GM18519 (cell line): ENCODE data around the gene DGKQ.
"Not testable (repeated sequence)": the region's sequence is repeated elsewhere in the genome, so short reads cannot be mapped to it uniquely, and the experiment has no call there.

Experiments used
- ATAC-seq: cut with Tn5 transposase; IDR thresholded peaks from one replicate; pipeline ENCODE4 v1.9.1; 2021; ENCODE audit warnings: mild to moderate bottlenecking, moderate library complexity; ENCODE audit not compliant: unreplicated experiment, low FRiP score

Gene DGKQ

DNA sequence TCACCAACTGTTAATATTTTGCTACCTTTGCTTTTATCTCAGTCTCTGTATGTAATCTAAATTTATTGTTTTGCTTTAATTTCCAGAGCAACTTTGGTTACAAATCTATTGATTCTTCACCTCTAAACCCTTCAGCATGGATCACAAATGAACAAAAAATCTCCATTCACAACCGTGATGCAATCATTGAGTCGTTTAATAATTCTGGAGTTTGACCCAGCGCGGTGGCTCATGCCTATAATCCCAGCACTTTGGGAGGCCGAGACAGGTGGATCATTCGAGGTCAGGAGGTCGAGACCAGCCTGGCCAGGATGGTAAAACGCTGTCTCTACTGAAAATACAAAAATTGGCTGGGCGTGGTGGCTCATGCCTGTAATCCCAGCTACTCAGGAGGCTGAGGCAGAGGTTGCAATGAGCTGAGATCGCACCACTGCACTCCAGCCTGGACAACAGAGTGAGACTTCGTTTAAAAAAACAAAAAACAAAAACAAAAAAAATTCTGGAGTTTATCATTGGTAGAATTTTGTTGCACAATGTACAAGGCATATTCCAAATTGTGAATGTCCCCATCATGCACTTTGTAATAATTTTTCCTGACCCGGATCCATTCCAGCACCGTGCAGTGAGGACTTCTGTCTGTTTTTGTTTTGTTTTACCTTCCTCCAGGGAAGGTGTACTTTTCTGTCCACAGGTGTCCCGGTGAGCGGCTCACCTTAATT, 11.1 kb upstream of the DGKQ start:
- ATAC-seq, result no peak

DNA sequence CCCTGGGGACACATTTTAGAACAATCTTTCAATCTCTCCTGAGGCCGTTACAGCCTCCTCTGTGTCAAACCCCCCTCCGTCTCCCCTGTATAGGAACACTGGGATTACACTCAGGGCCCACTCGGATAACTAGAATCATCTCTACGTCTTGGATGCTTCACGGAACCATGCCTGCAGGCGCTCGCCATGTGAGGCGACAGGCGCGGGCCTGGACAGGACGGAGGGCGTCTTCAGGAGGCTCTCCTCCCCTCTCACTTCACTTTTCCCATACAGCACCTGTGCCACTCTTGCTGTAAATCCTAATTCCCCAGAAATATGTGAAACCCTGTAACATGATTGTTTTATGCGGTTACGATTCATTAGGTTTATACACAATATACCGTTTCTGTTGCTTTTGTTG, 9.4 kb upstream of the DGKQ start:
- no peak for ATAC-seq

DNA sequence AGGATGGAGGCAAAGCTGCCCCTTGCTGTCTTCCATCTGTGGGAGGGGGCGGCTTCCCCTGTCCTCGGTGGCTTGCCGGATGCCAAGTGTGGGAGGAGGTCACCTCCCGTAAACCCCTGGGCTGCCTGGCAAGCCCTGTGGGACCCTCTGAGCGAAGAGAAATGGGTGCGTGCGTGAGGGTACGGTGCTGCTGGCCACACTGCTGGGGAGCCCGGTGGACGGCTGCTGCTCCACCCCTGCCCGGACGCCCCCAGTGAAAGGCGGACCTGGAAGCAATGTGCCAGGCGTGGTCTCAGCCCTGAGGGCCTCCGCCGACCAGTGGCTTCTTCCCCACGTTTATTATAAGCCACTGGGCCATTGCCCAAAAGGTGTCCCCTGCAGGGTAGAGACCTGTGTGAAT, 8.9 kb upstream of the DGKQ start:
- no peak for ATAC-seq

DNA sequence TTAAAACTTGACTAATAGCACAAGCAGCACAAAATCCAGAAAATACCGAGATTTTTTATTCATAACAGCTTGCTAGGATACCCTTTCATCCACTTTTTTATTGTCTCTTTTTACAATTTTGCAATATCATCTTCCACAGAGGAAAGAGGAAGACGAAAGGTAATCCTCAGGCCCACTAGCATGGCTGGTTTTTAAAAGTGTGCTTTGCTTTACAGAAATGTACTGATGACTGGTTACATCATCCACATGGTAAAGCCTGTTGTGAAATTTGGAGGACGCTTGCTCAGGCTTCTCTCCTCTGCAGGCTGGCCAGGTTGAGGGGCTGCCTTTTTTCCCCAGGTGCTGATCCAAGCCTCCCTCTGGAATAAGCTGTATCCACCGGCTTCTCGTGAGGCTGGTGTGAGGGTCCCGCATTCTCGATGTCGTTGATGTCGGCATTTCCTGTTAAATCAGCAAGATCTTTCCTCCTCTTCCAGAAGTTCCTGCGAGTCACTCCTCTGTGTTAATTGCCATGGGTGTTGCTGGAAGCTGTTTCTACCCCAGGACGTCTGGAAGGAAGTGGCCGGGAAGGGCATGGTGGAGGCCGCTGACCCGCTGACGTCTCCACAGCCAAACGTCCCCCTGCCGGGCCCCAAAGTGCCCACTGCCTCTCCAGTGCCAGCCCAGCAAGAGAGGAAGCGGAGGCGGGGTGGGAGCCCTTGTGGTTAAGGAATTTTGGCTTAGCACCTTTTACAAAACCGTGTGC, 5.8 kb upstream of the DGKQ start:
- no peak for ATAC-seq

DNA sequence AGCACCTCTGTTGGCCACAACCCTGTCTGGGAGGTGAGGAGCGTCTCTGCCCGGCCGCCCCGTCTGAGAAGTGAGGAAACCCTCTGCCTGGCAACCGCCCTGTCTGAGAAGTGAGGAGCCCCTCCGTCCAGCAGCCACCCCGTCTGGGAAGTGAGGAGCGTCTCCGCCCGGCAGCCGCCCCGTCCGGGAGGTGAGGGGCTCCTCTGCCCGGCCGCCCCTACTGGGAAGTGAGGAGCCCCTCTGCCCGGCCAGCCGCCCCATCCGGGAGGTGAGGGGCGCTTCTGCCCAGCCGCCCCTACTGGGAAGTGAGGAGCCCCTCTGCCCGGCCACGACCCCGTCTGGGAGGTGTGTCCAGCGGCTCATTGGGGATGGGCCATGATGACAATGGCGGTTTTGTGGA, 2.6 kb upstream of the DGKQ start:
- ATAC-seq, result not testable (repeated sequence)

DNA sequence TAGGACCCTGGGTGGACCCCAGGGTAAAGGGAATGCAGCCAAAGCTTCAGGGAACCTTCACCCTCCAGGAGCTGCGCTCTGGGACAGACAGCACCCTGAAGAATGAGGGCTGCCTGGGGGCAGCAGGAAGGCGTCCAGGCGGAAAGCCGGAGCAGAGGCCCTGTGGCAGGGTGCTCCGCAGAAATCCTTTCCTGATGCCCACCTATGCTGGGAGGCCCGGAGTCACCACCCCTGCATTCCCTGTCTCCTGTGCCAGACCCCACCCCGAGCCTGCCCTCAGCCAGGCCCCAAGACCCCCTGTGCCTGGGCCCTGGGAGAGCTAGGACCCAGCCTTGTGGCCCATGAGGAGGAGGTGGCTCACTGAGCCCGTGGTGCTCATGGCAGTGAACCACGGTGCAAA, 1.3 kb upstream of the DGKQ start:
- no peak for ATAC-seq

DNA sequence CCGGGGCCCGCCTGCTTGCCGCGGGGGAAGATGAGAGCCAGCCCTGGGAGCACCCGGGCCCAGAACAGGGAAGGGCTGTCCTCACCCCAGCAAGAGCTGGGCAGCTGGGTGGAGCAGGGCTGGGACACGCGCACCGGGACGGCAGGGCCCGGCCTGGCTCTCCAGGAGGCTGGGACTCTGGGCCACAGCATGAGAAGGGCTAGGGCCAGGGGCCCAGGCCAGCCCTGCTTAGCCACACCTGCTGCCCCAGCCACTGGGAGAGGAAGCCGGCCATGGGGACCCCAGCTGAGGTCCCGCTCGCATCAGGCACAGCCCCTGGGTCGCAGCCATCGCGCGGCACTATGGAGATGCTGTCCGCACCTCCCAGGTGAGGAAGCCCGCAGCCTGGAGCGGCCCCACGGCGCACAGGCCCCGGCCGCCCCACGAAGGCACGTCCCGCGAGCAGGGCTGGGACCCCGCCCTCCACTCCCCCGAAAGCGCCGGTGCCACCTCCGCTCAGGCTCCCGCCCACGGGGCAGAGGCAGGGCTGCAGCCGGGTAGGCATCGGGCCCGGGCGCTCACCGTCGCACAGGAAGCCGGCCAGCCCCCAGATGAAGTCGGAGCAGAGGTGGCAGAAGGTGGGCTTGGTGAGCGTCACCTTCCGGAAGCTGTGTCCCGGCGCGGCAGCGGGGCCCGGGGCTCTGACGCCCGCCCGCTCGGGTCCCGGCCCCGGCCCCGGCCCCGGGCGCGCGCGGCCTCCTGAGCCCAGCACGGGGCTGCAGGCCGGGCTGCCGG, 531 bp downstream of the DGKQ start:
- no peak for ATAC-seq

DNA sequence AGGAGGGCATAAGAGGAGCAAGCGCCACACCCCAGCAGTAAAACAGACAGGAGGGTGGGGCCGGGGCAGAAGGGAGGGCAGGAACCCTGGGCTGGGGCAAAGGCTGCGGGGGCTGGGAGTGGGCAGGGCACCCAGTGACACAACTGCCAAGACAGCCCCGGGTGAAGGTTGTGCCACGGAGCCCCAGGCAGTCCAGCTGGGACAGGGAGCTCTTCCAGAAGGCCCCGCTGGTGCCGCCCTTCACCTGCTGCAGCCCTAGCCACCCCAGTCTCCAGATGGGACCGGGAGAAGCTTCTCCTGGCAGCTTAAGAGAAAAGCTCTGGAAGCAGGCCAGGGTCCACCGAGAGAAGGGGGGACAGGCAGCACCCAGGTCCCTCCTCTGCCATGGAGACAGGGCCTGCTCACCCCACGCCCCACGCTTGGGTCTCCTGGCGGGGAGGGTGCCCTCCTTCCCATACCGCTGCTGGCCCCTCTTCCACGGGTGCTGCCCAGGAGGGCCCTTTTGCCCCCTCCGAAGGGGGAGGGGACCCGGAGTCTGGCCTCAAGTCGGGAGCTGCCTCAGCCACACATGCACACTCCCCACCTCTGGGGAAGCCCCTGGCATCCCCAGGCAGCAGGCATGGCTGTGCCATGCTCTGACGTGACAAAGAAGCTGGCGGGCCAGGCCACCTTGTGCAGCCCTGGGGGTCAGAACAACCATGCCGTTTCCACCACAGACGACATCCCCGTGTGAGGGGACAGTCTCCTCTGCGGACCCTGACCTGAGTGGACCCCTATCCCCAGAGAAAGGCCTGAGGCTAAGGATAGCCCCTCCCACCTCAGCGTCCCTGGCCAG, 1.5 kb downstream of the DGKQ start:
- ATAC-seq, result no peak

DNA sequence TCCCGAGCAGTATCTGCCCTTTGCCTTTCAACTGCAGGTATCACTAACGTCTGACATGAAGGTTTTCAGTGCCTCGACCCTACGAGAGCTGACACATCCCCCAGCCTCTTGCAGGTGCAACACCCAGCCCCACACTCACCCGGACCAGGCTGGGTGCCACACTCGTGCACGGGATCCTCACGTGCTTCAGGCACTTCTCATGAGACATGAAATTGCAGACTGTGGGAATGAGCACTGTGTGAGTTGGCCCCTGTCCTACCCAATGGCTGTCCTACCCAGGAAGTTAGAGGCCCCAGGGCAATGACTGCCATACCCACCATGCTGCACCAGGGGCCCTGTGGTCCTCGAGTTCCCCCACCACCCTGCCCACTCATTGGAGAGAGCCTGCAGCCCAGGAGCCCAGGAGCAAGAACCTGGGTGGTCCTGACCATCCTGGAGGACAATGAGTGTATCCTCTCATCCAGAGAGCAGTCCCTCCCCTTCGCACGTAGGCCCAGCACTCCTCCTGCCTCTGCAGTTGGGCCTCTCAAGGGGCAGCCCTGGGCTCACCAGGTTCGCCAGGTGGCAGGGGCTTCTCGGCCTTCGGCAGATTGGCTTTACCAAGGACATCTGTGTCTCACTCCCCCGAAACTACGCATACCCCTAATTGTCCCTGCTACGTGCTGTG, 2.4 kb downstream of the DGKQ start:
- no peak for ATAC-seq

DNA sequence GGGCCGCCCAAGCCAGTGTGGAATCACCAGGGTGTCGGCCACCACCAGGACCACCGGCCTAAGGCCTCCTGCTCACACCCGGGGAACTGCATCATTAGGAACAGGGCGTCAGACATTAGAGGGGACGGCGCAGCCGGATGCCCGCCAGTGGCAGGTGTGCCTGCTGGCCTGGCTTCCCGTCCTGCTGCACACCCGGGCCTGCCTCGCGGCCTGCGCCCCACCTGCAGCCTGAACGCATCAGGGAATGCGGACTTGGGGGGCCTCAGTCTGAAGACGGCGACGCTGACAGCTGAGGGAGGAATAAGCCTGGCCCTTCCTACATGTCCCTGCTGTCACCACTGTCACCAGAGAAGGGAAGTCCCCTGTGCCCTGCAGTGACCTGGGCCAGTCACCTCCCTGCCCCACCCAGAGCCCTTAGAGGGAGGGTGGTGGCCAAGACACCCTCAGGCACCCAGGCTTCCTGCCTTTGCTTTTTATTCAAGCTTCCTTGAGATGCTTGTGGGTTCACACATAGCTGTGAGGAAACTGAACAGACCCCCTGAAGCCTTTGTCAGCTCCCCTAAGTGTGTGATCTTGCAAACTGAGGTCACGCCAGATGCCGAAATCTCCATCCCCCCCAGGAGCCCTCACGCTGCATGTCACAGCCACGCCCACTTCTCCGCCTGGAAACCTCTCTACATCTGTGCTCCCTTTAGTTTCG, 3.2 kb downstream of the DGKQ start:
- ATAC-seq, result no peak

DNA sequence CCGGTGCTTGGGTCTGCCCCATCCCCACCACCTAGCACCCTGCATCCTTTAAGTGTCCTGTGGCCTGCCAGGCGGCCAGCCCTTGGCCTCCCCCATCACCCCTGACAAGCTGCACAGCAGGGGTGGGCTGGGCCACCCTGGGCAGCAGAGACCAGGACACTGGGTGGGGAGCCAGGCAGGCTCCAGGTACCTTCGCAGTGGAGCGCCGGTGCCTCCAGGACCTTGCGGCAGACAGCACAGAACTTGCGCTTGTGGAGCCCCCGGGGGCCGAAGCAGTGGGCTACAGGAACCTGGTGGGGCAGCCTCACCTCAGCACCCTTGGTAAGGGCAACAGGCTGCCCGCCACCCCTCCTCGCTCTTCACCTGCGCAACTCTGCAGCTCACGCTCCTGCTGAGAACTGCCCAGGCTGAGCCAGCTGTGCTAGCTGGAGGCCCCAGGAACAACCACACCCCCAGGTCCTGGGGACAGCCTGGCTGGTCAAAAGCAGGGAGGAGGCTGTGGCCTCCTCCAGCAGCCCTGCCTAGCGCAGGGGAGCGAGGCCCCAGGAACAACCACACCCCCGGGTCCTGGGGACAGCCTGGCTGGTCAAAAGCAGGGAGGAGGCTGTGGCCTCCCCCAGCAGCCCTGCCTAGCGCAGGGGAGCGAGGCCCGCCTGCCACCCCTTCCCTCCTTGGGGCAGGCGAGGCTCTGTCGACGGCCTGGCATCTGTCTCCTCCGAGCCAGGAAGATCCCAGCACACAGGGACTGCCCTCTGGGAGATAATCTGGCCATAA, 4.6 kb downstream of the DGKQ start:
- ATAC-seq, result no peak

DNA sequence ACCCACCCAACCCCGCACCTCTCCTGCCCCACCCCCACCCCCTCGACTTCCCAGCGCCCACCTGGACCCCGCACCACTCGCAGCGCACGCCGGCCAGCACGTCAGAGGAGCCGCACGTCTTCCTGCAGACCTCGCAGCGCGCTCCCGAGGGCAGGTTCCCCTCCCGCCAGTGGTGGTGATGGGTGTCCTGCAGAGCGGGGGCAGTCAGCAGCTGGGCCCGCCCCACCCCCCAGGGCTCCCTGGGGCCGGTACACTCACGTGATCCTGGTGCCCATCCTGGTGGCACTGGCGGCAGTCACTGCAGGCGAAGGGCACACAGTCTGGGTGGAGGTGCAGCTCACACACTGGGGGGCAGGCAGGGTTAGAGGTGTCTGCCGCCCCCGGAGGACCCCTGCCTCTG, 5.1 kb downstream of the DGKQ start:
- ATAC-seq, result no peak

DNA sequence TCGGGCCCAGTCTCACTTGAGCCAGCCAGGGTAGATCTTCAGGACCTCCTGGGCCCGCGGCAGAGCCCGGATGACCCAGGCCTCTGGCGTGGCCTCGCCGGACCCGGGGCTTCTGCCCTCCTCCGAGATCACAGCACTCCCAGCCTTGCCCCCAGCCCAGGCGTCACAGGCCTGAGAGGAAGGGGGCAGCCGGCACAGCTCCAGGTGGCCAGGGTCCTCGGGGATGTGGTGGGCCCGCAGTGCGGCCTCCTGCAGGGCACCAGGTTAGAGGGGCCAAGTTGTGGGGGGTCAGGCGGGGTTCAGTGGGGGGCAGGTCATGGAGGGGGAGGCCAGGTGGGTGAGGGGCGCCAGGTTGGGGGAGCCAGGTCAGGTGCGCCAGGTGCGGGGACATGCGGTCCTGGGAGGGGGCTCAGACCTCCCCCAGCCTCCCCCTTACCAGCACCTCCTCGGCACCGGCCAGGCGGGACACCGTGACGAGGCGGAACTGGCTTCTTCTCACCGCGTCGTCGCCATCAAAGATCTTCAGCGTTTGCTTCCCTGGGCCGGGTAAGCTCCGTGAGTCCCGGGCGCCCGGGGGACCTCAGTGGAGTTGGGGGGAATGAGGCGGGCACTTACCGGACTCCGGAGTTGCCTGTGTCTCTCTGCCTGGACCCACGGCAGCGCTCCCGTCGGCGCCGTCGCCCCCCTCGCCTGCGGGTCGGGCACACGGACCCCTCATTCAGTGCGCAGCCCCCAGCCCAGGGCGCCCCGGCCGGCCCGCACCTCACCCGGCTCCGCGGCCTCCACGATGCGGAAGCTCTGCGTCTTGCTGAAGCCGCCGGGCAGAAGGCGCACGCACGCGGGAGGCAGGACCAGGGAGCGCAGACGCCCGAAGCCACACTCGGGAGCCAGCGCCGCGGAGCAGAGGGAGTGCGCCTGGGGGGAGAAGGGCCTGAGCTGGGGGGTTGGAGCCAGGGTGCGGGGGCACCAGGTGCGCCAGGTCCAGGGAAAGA, 6.0 kb downstream of the DGKQ start:
- ATAC-seq, result no peak

DNA sequence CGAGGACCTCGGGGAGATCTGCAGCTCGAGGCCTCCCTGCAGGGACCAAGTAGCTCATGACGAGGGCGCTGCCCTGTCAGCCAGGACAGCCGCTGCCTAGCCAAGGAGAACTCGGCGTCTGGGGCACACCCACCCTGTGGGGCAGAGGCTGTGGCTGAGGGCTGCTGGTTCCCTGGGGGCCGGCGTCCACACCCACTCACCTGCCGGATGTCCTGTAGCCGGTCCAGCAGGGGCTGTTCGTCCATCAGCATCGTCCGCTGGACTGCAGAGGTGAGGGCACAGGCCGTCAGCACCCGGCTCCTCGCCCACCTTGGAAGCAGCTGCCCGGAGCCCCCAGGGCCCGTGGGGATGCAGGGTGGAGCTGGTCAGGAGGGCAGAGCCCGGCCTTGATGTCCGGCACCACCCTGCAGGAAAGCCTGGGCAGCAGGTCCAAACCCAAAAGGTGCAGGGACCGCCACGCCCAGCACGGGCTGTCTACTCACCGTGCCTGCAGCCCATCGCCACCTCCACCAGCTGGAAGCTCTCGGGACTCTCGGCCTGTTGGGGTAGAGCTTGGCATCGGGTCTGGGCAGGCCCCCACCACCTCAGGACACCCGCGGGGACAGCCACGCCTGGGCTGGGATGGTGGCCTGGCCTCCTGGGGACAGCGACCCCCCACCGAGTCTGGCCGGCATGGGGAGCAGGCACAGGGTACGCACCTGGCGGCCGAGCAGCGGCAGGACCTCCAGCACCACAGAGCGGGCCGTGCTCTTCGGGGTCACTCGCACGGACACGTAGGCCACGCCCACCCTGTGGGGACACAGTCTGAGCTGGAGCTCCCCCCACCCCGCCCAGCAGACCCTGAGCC, 6.9 kb downstream of the DGKQ start:
- no peak for ATAC-seq

DNA sequence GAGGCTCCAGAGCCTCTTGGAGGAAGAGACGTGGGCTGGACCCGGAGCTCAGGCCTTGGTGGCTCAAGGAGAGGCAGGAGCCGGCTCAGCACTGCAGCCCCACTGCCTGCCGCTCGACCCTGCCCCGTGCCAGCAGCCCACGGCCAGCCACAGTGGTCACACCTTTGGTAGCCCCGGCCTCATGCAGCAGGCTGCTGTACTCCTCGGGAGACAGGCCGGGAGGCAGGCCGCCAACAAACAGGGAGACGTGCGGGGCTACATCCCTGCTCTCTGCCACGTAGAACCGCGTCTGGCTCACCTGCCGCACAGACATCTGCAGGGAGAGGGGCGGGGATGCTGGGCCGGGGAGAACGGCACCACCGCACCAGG, 7.6 kb downstream of the DGKQ start:
- ATAC-seq, result no peak

DNA sequence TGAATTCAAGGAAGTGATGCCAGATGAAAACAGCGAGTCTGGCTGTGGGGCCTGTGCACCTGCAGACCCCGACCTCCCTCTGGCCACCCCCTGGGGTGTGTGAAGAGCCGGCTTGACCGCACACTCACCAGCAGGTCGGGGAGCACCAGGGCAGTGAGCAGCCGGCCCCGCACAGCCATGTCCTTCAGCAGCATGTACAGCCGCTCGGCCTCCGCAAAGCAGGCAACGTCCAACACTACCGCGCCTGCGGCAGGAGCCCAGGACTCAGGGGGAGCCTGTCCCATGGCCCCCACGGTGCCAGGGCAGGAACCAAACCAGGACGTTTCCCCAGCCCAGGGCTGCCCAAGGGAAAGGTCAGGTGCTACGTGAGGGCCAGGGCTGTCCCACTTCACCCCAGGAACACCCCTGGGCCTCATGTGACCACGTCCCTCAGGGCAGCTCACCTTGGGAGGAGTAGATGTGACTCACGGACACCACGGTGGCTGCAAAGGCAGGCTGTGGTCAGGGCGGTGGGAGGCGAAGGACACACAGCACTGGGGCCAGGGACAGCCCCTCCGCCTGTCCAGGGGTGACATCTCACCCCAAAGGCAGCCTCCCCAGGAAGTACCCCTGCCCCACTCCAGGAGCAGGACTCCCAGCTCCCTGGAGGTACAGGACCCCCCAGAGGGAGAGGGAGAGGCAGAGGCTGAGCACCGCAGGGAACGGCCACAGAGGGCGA, 8.2 kb downstream of the DGKQ start:
- no peak for ATAC-seq
